IPS-15b (cell line): Measurements from ENCODE around the gene CCT7.

Source experiments
- H3K27me3 ChIP-seq: one replicate; pipeline ENCODE4 v1.6.1; 2013; ENCODE audit warnings: low read length; ENCODE audit not compliant: control insufficient read depth, insufficient read depth
- H3K36me3 ChIP-seq: one replicate; pipeline ENCODE4 v1.6.1; 2013; ENCODE audit warnings: low read length; ENCODE audit not compliant: control insufficient read depth, insufficient read depth
- H3K4me1 ChIP-seq: one replicate; pipeline ENCODE4 v1.6.1; 2013; ENCODE audit warnings: mild to moderate bottlenecking, low read length; ENCODE audit not compliant: control insufficient read depth, insufficient read depth
- H3K4me3 ChIP-seq: one replicate; pipeline ENCODE4 v1.5.1; 2013; ENCODE audit warnings: low read depth, low read length
- H3K9ac ChIP-seq: one replicate; pipeline ENCODE4 v1.6.1; 2013; ENCODE audit warnings: low read depth, mild to moderate bottlenecking, low read length
- H3K9me3 ChIP-seq: one replicate; pipeline ENCODE4 v1.6.1; 2013; ENCODE audit warnings: mild to moderate bottlenecking, low read length; ENCODE audit not compliant: control insufficient read depth, insufficient read depth

The CCT7 gene

GRCh38 chr2:73232403-73233153 lies 1.5 kb upstream of the CCT7 start:
- Histone ChIP-seq H3K9me3 (no peaks in the 10 kb centered on the region), H3K9ac (no peak overlapping the region), H3K4me3 (peak overlapping the region; percentile 99), H3K27me3 (peaks cover 3% of the 10 kb centered on the region), H3K4me1 (peaks cover 6% of the 10 kb centered on the region), H3K36me3 (peaks cover 4% of the 10 kb centered on the region)

DNA sequence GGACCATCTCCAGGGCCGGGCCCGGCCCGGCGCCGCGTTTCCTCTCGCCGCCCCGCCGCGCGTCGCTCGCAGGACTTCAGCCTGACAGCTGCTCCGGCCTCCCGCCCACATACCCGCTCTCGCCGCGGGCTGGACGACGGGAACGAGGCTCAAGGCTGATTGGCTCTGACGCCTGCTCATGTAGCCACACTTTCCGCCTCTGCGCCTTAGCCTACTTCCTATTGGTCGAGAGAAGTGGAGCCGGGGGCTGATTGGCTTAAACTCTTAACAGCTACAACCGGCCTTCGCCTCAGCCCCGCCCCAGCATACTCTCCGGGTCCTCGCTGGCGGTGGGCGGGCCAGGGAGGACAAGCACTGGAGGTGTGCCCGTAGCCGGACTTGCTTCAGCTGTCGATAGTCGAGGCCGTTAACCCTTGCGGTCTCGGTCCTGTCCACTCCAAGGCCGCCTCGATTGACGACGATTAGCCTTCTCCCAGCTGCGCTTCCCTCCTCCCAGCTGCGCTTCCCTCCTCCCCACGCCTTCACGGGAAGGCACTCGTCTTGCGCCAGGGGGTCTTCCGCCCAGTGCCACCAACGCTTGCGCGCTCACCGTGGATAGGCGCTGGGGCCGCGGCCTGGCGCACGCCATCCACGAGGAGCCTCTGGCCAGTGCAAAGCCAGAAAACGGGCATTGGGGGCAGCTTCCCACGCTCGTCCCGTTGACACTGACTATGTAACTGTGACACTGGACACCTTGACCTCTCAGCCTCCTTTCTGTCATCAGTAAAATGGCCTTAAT lies 765 bp upstream of the CCT7 start, which contains the start of gene PRADC1:
Gene PRADC1, minus strand, starts transcription at position 86 of the 778 bp plus-strand sequence. Its CDS starts 79 bp downstream, at position 7.
- H3K27me3 ChIP-seq: peaks cover 3% of the 10 kb centered on the region
- H3K4me3 ChIP-seq: peak within 1 kb of the TSS; percentile 99
- peak within 1 kb of the TSS; percentile 68 for H3K9ac ChIP-seq
- H3K36me3 ChIP-seq: peaks cover 4% of the 10 kb centered on the region
- H3K4me1 ChIP-seq: peaks cover 9% of the 10 kb centered on the region
- H3K9me3 ChIP-seq: no peaks in the 10 kb centered on the region

GRCh38 chr2:73235315-73236028 lies 1.4 kb downstream of the CCT7 start:
- H3K9ac ChIP-seq: peak overlapping the region; percentile 99
- H3K4me3 ChIP-seq: peak overlapping the region; percentile 99
- H3K27me3 ChIP-seq: peaks cover 3% of the 10 kb centered on the region
- no peaks in the 10 kb centered on the region for H3K9me3 ChIP-seq
- H3K36me3 ChIP-seq: peaks cover 9% of the 10 kb centered on the region
- peaks cover 11% of the 10 kb centered on the region for H3K4me1 ChIP-seq

GRCh38 chr2:73237168-73237567 lies 3.1 kb downstream of the CCT7 start:
- Histone ChIP-seq H3K36me3 (peaks cover 9% of the 10 kb centered on the region), H3K9me3 (no peaks in the 10 kb centered on the region), H3K4me3 (no peak overlapping the region), H3K27me3 (peaks cover 3% of the 10 kb centered on the region), H3K4me1 (peaks cover 11% of the 10 kb centered on the region), H3K9ac (no peak overlapping the region)

- Histone ChIP-seq H3K9me3 (no peaks in the 10 kb centered on the region), H3K27me3 (no peaks in the 10 kb centered on the region), H3K4me1 (peaks cover 7% of the 10 kb centered on the region), H3K9ac (peak overlapping the region; percentile 74), H3K4me3 (peak overlapping the region; percentile 24), H3K36me3 (peaks cover 17% of the 10 kb centered on the region)
Observed at GRCh38 chr2:73238149-73238548, 4.0 kb downstream of the CCT7 start.

DNA sequence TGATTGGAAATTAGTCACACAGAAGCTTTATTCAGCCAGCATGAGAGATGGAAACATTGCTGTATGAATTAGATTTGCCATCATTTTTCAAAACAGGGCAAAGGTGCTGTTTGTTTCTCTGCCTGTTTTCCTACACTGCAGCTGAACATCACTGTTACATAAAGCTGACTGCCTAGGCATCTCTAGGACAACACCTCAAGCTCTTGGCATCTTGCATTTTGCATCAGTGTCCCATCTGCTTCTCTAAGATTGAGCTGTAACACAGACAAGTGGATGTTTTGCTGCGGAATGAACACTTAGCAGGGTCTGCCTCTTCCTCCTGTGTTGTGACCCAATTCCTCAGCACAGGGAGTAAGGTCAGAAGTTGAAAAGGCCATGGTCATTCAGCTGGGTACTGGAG lies 4.9 kb downstream of the CCT7 start:
- Histone ChIP-seq H3K36me3 (peaks cover 23% of the 10 kb centered on the region), H3K9me3 (no peaks in the 10 kb centered on the region), H3K27me3 (no peaks in the 10 kb centered on the region), H3K9ac (no peak overlapping the region), H3K4me3 (no peak overlapping the region), H3K4me1 (peaks cover 7% of the 10 kb centered on the region)

- Histone ChIP-seq H3K9me3 (no peaks in the 10 kb centered on the region), H3K36me3 (peaks cover 30% of the 10 kb centered on the region), H3K4me1 (peaks cover 7% of the 10 kb centered on the region), H3K27me3 (no peaks in the 10 kb centered on the region), H3K9ac (no peak overlapping the region), H3K4me3 (no peak overlapping the region)
Observed at GRCh38 chr2:73239776-73240175, 5.7 kb downstream of the CCT7 start.

- no peak overlapping the region for H3K9ac ChIP-seq
Observed at GRCh38 chr2:73243884-73244570, 9.9 kb downstream of the CCT7 start.

GRCh38 chr2:73244580-73244979 lies 10.5 kb downstream of the CCT7 start:
- Histone ChIP-seq H3K27me3 (no peaks in the 10 kb centered on the region), H3K9ac (no peak overlapping the region), H3K36me3 (peaks cover 68% of the 10 kb centered on the region), H3K9me3 (no peaks in the 10 kb centered on the region), H3K4me1 (no peaks in the 10 kb centered on the region), H3K4me3 (no peak overlapping the region)

More at GRCh38 chr2:73243884-73244570, 9.9 kb downstream of the CCT7 start:
- Histone ChIP-seq H3K4me1 (no peaks in the 10 kb centered on the region), H3K9me3 (no peaks in the 10 kb centered on the region), H3K4me3 (no peak overlapping the region), H3K27me3 (no peaks in the 10 kb centered on the region), H3K36me3 (peaks cover 65% of the 10 kb centered on the region)

DNA sequence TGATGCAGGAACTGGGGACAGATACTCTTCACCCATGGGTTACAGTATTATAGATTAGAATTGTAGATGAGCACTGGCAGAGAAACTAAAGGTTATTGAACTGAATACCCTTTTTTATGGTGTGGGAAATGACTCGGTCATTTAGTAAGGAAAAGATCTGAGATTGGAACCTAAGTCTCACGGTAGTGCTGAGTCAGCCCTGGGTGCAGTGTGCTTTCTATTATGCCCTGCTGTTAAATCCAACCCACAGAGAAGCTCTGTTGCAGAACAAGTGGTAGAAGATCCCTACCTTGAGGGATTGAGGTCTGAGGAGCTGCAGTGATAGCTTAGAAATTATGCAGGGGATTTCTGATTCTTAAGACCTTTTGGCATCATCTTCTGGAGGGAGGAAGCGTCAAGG lies 12.7 kb downstream of the CCT7 start:
- Histone ChIP-seq H3K36me3 (peaks cover 83% of the 10 kb centered on the region), H3K27me3 (no peaks in the 10 kb centered on the region), H3K4me3 (no peak overlapping the region), H3K9ac (no peak overlapping the region), H3K4me1 (no peaks in the 10 kb centered on the region), H3K9me3 (no peaks in the 10 kb centered on the region)

GRCh38 chr2:73249636-73250035 lies 15.5 kb downstream of the CCT7 start:
- Histone ChIP-seq H3K9me3 (no peaks in the 10 kb centered on the region), H3K4me1 (no peaks in the 10 kb centered on the region), H3K27me3 (no peaks in the 10 kb centered on the region), H3K36me3 (peaks cover 72% of the 10 kb centered on the region), H3K4me3 (no peak overlapping the region), H3K9ac (no peak overlapping the region)
